C4-2B (cell line): ENCODE results near the gene GPHA2.

Source experiments
- H3K27ac ChIP-seq: fragments of 450-650 bp; 2 replicates; pipeline ENCODE4 v1.5.1; 2017
- CTCF ChIP-seq: fragments of 450-650 bp; conservative IDR thresholded peaks from 2 replicates; pipeline ENCODE4 v1.5.1; 2017; ENCODE audit warnings: mild to moderate bottlenecking
- ZFX ChIP-seq: fragments of 450-650 bp; IDR thresholded peaks from 2 replicates; pipeline ENCODE4 v1.6.1; 2017

Gene GPHA2

DNA sequence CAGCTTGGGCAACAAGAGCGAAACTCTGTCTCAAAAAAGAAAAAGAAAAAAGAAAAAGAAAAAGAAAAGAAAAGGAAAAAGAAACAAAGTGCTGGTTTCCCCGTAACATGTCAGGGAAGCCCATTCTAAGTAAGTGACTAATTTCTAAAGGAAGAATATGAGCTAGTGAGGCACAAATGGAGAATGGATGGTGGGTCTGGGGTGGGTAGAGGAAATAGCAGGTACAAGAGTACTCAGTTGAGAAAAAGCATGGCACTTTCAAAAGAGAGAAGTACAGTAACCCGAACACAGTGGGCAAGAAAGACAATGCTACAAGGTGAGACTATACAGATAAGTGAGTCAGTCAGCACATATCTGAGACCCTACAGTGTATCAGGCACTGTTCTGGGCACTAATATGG is 31.7 kb upstream of the GPHA2 start:
- TF ChIP-seq CTCF (no peak), ZFX (no peak)
- H3K27ac ChIP-seq = no peak overlapping the region

DNA sequence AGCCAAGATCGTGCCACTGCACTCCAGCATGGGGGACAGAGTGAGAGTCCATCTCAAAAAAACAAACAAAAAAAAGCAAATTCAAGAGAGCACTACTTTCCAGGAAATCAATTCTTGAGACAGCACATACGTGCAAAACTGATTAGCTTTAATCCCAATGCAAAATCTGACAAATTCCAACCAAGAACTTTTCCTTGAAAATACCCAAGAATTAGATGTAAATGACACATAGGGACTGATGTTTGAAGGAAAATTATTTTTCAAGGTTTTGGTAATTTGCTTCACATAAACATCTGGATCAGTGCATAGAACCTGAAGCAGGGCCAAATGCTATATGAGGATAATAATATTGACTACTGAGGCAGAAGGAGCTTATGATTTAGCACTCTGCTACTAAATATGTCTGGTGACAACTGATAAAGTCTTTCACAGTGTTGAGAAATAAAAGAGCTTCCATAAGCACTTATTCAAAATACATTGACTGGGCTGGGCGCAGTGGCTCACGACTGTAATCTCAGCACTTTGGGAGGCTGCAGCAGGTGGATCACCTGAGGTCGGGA is 27.5 kb upstream of the GPHA2 start:
- TF ChIP-seq ZFX (no peak), CTCF (no peak)
- no peak overlapping the region for H3K27ac ChIP-seq

DNA sequence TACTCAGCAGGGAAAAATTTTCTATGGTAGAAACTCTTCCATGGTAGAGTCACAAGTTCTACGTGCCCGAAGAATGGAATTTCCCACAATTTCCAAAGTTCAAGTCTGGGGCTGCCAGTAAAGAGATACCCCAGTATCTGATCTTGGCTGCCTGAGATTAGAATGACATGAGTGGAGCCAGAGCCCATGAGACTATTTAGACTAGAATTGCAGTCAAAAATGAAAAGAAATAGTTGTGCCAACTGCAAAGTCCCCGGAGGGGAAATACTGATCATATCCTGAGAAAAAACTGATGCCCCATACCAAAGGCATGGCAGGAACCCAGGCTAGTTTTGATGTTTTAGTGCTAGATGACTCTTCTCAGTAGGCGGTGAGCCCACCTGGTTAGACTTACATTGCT is 25.0 kb upstream of the GPHA2 start:
- no peak for TF ChIP-seq ZFX
- no peak for TF ChIP-seq CTCF
- H3K27ac ChIP-seq = no peak overlapping the region

- H3K27ac ChIP-seq = no peak overlapping the region
- TF ChIP-seq ZFX (no peak), CTCF (no peak)
Observed at GRCh38 chr11:64959498-64959897, 23.8 kb upstream of the GPHA2 start.

DNA sequence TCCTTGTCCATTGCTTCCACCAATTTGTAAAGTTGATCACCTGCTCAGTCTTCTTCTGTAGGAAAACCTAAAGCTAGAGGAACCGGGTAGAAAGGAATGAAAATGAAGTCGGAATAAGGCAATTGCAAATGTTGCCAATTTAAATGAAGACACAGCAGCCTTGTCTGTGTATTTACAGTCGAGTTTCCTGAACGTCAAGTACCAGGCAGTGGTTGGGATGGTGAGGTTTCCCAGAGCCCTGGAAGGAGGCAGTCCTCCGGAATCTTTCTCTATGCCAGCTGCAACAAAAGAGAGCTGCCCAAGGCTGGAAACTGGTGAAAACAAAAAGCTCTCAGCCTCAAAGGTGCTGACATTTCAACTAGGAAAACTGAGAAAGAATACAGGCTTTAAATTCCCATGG is 18.5 kb upstream of the GPHA2 start:
- no peak for TF ChIP-seq CTCF
- no peak overlapping the region for H3K27ac ChIP-seq

DNA sequence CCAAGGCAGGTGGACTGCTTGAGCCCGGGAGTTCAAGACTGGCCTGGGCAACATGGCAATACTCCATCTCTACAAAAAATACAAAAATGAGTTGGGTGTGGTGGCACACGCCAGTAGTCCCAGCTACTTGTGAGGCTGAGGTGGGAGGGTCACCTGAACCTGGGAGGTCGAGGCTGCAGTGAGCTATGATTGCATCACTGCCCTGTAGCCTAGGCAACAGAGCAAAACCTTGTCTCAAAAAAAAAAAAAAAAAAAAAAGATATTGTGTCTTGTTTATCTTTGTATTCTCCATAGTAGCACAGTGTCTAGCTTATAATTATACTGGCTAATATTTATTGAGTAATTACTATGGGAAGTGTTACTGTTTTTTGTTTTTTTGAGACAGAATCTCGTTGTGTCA is 15.8 kb upstream of the GPHA2 start:
- H3K27ac ChIP-seq = no peak overlapping the region
- no peak for TF ChIP-seq CTCF

- H3K27ac ChIP-seq = no peak overlapping the region
- TF ChIP-seq CTCF (no peak), ZFX (no peak)
Observed at GRCh38 chr11:64947208-64947814, 11.6 kb upstream of the GPHA2 start.
